Stimulated activated naive B cell treated with anti-CD40 and anti-IgM and Interleukin-4, amounts not matched to agents 10 μg/mL and 1 μg/mL and 100 μg/mL, for 72 hours (primary cell): Measurements from ENCODE around the gene ACBD7.

Experiments used
- ATAC-seq, 2 donors: fragments of 150-1000 bp; cut with Tn5 transposase; replicated peaks; 2 replicates each; pipeline ENCODE4 v1.10.0; 2021; ENCODE audit warnings: moderate library complexity in 1 of 2
- DNase-seq: peaks from one replicate; pipeline ENCODE4 v3.0.0; 2021
- H3K27ac Mint-ChIP-seq: one replicate; pipeline ENCODE4 v1.8.0; 2022; ENCODE audit warnings: mild to moderate bottlenecking, mixed read lengths
- H3K27me3 Mint-ChIP-seq, 2 donors: one replicate each; pipeline ENCODE4 v1.8.0; 2022; ENCODE audit warnings: mixed read lengths in 2 of 2
- H3K36me3 Mint-ChIP-seq, 2 donors: one replicate each; pipeline ENCODE4 v1.8.0; 2022; ENCODE audit warnings: mixed read lengths in 2 of 2, mild to moderate bottlenecking in 1 of 2
- H3K4me1 Mint-ChIP-seq, 2 donors: one replicate each; pipeline ENCODE4 v1.8.0; 2022; ENCODE audit warnings: mixed read lengths in 2 of 2, mild to moderate bottlenecking in 1 of 2
- H3K4me3 Mint-ChIP-seq, 2 donors: one replicate each; pipeline ENCODE4 v1.8.0; 2022; ENCODE audit warnings: mild to moderate bottlenecking in 2 of 2, mixed read lengths in 2 of 2, moderate library complexity in 1 of 2
- H3K9me3 Mint-ChIP-seq, 2 donors: one replicate each; pipeline ENCODE4 v1.8.0; 2022; ENCODE audit warnings: mixed read lengths in 2 of 2, mild to moderate bottlenecking in 1 of 2

ACBD7 gene

DNA sequence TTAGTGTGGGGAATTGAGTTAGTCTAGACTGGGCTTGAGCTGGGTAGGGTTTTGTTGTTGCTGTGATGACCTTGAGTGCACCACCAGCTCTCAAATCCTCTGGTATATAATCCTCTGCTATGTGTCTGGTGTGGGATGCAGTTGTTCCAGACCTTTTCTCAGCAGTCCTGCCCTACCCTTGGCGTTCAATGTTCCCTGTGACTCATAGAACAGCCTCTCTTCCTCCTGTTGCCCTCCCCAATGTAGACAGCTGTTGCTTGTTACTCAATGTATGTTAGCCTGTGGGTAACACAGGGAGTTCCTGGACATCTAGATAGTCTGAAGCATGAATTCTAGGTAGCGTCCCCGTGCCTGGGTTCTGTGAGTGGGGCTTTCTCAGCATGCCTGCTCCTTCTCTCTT is 19.8 kb downstream of the ACBD7 start:
- Mint-ChIP-seq H3K27me3 (peaks cover 14 to 17% of the 10 kb centered on the region in 2 donors), H3K27ac (no peak overlapping the region), H3K36me3 (peaks cover 3 to 6% of the 10 kb centered on the region in 2 donors), H3K4me1 (no peaks in the 10 kb centered on the region), H3K4me3 (no peak overlapping the region), H3K9me3 (peaks cover 6 to 9% of the 10 kb centered on the region in 2 donors)
- DNase-seq: no peak
- no peak for ATAC-seq

DNA sequence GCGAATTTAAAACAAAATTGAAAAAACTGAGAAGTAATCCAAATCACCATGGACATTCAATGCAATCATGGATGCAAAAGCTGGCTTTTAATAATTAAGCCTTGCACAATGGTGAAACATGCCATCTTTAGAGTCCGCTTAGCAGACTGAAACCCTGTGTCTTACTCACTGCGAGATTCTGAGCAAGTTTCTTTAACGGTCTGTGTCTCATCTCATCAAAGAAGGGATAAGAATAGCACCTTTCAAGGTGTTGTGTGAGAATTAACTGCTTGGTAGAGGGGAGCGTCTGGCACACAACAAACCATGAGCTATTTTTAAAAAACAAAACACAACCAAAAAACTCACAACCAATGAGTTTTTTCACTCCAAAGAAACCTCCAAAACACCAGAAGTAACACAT is 21.4 kb downstream of the ACBD7 start:
- no peak for ATAC-seq
- H3K27me3 Mint-ChIP-seq: peaks cover 14% of the 10 kb centered on the region in 2 donors
- H3K4me1 Mint-ChIP-seq: no peaks in the 10 kb centered on the region
- peaks cover under 1 to 3% of the 10 kb centered on the region in 2 donors for H3K36me3 Mint-ChIP-seq
- DNase-seq: no peak
- H3K9me3 Mint-ChIP-seq: peaks cover 5 to 6% of the 10 kb centered on the region in 2 donors
- H3K27ac Mint-ChIP-seq: no peak overlapping the region
- no peak overlapping the region for H3K4me3 Mint-ChIP-seq

DNA sequence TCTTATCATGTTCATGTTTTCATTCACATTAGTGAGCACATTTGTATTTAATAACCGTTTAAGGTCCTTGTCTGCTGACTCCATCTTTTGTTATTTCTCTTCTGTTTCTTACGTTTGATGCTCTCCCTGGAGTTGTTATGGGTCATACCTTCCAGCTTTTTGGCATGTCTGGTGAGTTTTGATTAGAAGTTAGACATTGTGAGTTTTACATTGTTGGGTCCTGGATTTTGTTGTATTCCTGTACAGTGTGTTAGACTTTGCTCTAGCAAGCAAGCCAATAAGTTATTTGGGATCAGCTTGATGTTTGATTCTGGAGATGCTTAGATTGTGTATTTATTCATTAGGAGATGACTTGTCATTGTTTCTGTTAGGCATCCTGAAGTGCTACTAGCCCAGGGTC is 27.9 kb downstream of the ACBD7 start:
- no peaks in the 10 kb centered on the region for H3K4me1 Mint-ChIP-seq
- ATAC-seq: no peak
- no peak overlapping the region for H3K4me3 Mint-ChIP-seq
- peaks cover 28 to 40% of the 10 kb centered on the region in 2 donors for H3K27me3 Mint-ChIP-seq
- H3K36me3 Mint-ChIP-seq: peaks cover 7 to 13% of the 10 kb centered on the region in 2 donors
- peaks cover 13 to 14% of the 10 kb centered on the region in 2 donors for H3K9me3 Mint-ChIP-seq
- DNase-seq: no peak
- H3K27ac Mint-ChIP-seq: no peak overlapping the region

GRCh38 chr10:15059914-15060313 is 28.7 kb downstream of the ACBD7 start:
- Mint-ChIP-seq H3K4me3 (no peak overlapping the region), H3K36me3 (peaks cover 4 to 13% of the 10 kb centered on the region in 2 donors), H3K27ac (no peak overlapping the region), H3K27me3 (peaks cover 22 to 37% of the 10 kb centered on the region in 2 donors), H3K4me1 (no peaks in the 10 kb centered on the region), H3K9me3 (peaks cover 10% of the 10 kb centered on the region in 2 donors)
- DNase-seq (no peak), ATAC-seq (no peak)

- no peak for ATAC-seq
Observed at GRCh38 chr10:15058689-15059088, 29.9 kb downstream of the ACBD7 start.

DNA sequence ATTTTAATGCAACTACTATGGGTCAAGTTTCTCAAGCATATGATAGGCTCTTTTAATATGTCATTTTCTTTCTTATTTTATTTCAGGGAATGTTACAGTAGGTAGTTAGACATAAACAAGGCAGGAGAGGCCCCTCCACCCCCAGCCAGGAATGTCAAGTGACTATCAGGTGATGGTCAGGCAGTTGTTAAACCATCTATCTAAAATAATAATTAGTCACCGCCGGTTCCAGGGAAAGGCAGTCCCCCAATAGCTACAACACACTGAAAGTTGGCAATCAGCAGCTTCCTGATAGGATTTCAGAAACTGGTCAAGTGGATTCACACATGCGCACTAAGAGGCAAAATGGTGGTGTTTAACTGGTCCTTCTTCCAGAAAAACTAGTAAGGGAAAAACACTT is 35.5 kb downstream of the ACBD7 start:
- Mint-ChIP-seq H3K27ac (no peak overlapping the region), H3K9me3 (no peaks in the 10 kb centered on the region), H3K4me3 (no peak overlapping the region), H3K4me1 (peaks cover 0 to 2% of the 10 kb centered on the region in 2 donors), H3K27me3 (peaks cover 8 to 14% of the 10 kb centered on the region in 2 donors), H3K36me3 (no peaks in the 10 kb centered on the region)
- DNase-seq (no peak), ATAC-seq (no peak)

More at GRCh38 chr10:15058689-15059088, 29.9 kb downstream of the ACBD7 start:
- Mint-ChIP-seq H3K4me1 (no peaks in the 10 kb centered on the region), H3K36me3 (peaks cover 4 to 13% of the 10 kb centered on the region in 2 donors), H3K4me3 (no peak overlapping the region), H3K9me3 (peaks cover 8 to 10% of the 10 kb centered on the region in 2 donors), H3K27ac (no peak overlapping the region), H3K27me3 (peaks cover 18 to 30% of the 10 kb centered on the region in 2 donors)
- DNase-seq: no peak

DNA sequence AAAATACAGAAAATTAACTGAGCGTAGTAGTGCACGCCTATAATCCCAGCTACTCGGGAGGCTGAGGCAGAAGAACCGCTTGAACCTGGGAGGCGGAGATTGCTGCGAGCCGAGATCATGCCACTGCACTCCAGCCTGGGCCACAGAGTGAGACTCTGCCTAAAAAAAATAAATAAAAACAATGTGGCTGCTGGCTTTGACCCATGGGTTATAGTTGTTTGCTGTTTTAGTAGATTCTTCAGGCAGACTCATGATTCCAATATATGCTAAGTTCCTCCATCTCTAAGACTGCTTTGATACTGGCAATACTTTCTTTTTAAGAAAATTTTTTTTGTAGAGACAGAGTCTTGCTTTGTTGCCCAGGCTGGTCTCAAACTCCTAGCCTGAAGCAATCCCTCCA is 36.5 kb downstream of the ACBD7 start:
- H3K4me3 Mint-ChIP-seq: no peak overlapping the region
- no peak for DNase-seq
- no peak overlapping the region for H3K27ac Mint-ChIP-seq
- peaks cover 0 to 2% of the 10 kb centered on the region in 2 donors for H3K4me1 Mint-ChIP-seq
- H3K27me3 Mint-ChIP-seq: peaks cover 7 to 19% of the 10 kb centered on the region in 2 donors
- no peaks in the 10 kb centered on the region for H3K9me3 Mint-ChIP-seq
- no peak for ATAC-seq
- H3K36me3 Mint-ChIP-seq: no peaks in the 10 kb centered on the region

GRCh38 chr10:15049533-15049932 is 39.0 kb downstream of the ACBD7 start:
- DNase-seq (no peak), ATAC-seq (no peak)
- Mint-ChIP-seq H3K4me3 (no peak overlapping the region), H3K4me1 (peaks cover 2 to 11% of the 10 kb centered on the region in 2 donors), H3K27ac (no peak overlapping the region), H3K9me3 (no peaks in the 10 kb centered on the region), H3K27me3 (peaks cover 5 to 14% of the 10 kb centered on the region in 2 donors), H3K36me3 (no peaks in the 10 kb centered on the region)

DNA sequence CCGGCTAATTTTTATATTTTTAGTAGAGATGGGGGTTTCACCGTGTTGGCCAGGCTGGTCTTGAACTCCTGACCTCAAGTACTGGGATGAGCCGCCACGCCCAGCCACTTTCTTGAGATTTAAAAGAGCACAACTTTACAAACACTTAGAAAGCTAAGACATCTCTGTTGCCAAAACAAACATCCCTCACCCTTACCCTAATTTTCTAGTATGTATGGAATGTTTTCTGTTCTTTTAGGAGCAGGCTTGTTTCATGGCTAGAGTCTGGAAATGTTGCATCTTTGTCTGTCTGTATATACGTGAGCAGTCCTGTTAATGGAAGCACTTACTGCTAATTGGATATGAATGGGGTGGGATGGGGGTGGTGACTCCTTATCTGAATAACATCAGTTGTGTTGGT is 42.0 kb downstream of the ACBD7 start:
- no peak overlapping the region for H3K27ac Mint-ChIP-seq
- H3K27me3 Mint-ChIP-seq: peaks cover 9 to 14% of the 10 kb centered on the region in 2 donors
- ATAC-seq (no peak), DNase-seq (no peak)
- H3K36me3 Mint-ChIP-seq: no peaks in the 10 kb centered on the region
- no peaks in the 10 kb centered on the region for H3K9me3 Mint-ChIP-seq
- H3K4me3 Mint-ChIP-seq: no peak overlapping the region
- H3K4me1 Mint-ChIP-seq: peaks cover 2 to 17% of the 10 kb centered on the region in 2 donors

GRCh38 chr10:15045380-15045779 is 43.2 kb downstream of the ACBD7 start:
- Mint-ChIP-seq H3K27me3 (peaks cover 9 to 21% of the 10 kb centered on the region in 2 donors), H3K4me1 (peaks cover 2 to 17% of the 10 kb centered on the region in 2 donors), H3K9me3 (no peaks in the 10 kb centered on the region), H3K4me3 (no peak overlapping the region), H3K36me3 (no peaks in the 10 kb centered on the region), H3K27ac (no peak overlapping the region)
- DNase-seq: no peak
- peak; percentile 86 for ATAC-seq

DNA sequence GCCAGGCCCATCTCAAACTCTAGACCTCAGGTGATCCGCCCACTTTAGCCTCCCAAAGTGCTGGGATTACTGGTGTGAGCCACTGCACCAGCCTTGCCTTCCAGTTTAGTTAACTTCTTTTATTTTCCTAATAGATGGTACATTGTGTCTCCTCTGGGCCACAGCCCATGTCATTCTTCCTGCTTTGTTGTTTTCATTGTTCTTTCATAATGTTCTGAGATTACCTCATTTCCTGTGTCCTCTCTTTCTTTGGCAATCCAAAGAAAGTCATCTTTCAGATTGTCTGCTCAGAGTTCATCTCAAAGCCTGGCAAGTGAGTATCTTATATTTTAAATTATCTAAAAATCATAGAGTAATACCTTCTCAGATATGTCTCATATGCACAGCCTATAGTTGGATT is 44.9 kb downstream of the ACBD7 start, which contains the start of gene OLAH:
Gene OLAH (plus strand): TSS at position 270 of the 400 bp plus-strand sequence. CDS start 3,346 bp downstream, outside the sequence.
- Mint-ChIP-seq H3K36me3 (no peaks in the 10 kb centered on the region), H3K4me1 (peaks cover 2 to 17% of the 10 kb centered on the region in 2 donors), H3K27ac (no peak within 1 kb of the TSS), H3K27me3 (peaks cover 9 to 27% of the 10 kb centered on the region in 2 donors), H3K4me3 (no peak within 1 kb of the TSS), H3K9me3 (no peaks in the 10 kb centered on the region)
- DNase-seq (no peak), ATAC-seq (no peak)

- DNase-seq (no peak), ATAC-seq (no peak)
- peaks cover 0 to 6% of the 10 kb centered on the region in 2 donors for H3K9me3 Mint-ChIP-seq
- peaks cover 7 to 10% of the 10 kb centered on the region in 2 donors for H3K4me1 Mint-ChIP-seq
- peaks cover 0 to 25% of the 10 kb centered on the region in 2 donors for H3K27me3 Mint-ChIP-seq
- no peak overlapping the region for H3K27ac Mint-ChIP-seq
- H3K36me3 Mint-ChIP-seq: peaks cover 0 to 3% of the 10 kb centered on the region in 2 donors
- no peak overlapping the region for H3K4me3 Mint-ChIP-seq
Observed at GRCh38 chr10:15038416-15038815, 50.2 kb downstream of the ACBD7 start.

GRCh38 chr10:15037691-15038090 is 50.9 kb downstream of the ACBD7 start:
- DNase-seq (no peak), ATAC-seq (no peak)
- Mint-ChIP-seq H3K9me3 (peaks cover 0 to 6% of the 10 kb centered on the region in 2 donors), H3K27ac (no peak overlapping the region), H3K36me3 (peaks cover 0 to 3% of the 10 kb centered on the region in 2 donors), H3K4me3 (no peak overlapping the region), H3K4me1 (peaks cover 7 to 9% of the 10 kb centered on the region in 2 donors), H3K27me3 (peaks cover 0 to 25% of the 10 kb centered on the region in 2 donors)

- Mint-ChIP-seq H3K27ac (peak overlapping the region; percentile 0), H3K36me3 (peaks cover 0 to 3% of the 10 kb centered on the region in 2 donors), H3K27me3 (peaks cover 0 to 21% of the 10 kb centered on the region in 2 donors), H3K9me3 (peaks cover 0 to 6% of the 10 kb centered on the region in 2 donors), H3K4me3 (no peak overlapping the region), H3K4me1 (peaks cover 9% of the 10 kb centered on the region in 2 donors)
- peak; percentile 57 to 78 for ATAC-seq
- peak; percentile 6 for DNase-seq
Observed at GRCh38 chr10:15035385-15036301, 52.9 kb downstream of the ACBD7 start.

GRCh38 chr10:15027741-15028140 is 60.8 kb downstream of the ACBD7 start:
- Mint-ChIP-seq H3K4me3 (no peak overlapping the region), H3K9me3 (no peaks in the 10 kb centered on the region), H3K36me3 (no peaks in the 10 kb centered on the region), H3K27ac (no peak overlapping the region), H3K4me1 (peaks cover 0 to 2% of the 10 kb centered on the region in 2 donors), H3K27me3 (peaks cover 5% of the 10 kb centered on the region in 2 donors)
- ATAC-seq (no peak), DNase-seq (no peak)
